Activated CD4-positive, alpha-beta memory T cell treated with anti-CD3 and anti-CD28 coated beads for 36 hours (primary cell): ENCODE data around the gene LIPI. TPM values are rescaled to one million over a fixed set of nuclear protein-coding genes. Genes with fewer than 3 reads are reported as not detected.

Source experiments
- CTCF ChIA-PET: fragments of 350-600 bp; sonication (Branson Sonifier 250); formaldehyde crosslinking; loops from one replicate; lab custom pipeline; 2021; ENCODE audit warnings: antibody characterized with exemption, inconsistent platforms; lab: Charles Lee
- POLR2A ChIA-PET: fragments of 350-600 bp; sonication (Branson Sonifier 250); formaldehyde crosslinking; loops from one replicate; lab custom pipeline; 2021; ENCODE audit warnings: antibody characterized with exemption; lab: Charles Lee
- DNase-seq: peaks from one replicate; pipeline ENCODE4 v3.0.0-alpha.2; 2020
- H3K27ac Mint-ChIP-seq: one replicate; pipeline ENCODE4 v1.8.0; 2021; ENCODE audit warnings: mixed read lengths
- H3K27me3 Mint-ChIP-seq: one replicate; pipeline ENCODE4 v1.8.0; 2021; ENCODE audit warnings: mixed read lengths
- H3K36me3 Mint-ChIP-seq: one replicate; pipeline ENCODE4 v1.8.0; 2021; ENCODE audit warnings: mixed read lengths
- H3K4me1 Mint-ChIP-seq: one replicate; pipeline ENCODE4 v1.8.0; 2021; ENCODE audit warnings: low read depth, mixed read lengths
- H3K4me3 Mint-ChIP-seq: one replicate; pipeline ENCODE4 v1.8.0; 2021; ENCODE audit warnings: mild to moderate bottlenecking, mixed read lengths
- H3K9me3 Mint-ChIP-seq: one replicate; pipeline ENCODE4 v1.8.0; 2021; ENCODE audit warnings: mixed read lengths
- intact Hi-C: fragments of 100-400 bp; cut with micrococcal nuclease; formaldehyde crosslinking; loops from one replicate; pipeline ENCODE4 v1.15.1; 2023
- total RNA-seq, 2 experiments: library from RNA; stranded (reverse); gene quantifications; one replicate each; pipeline ENCODE4 v1.2.3, GENCODE V29; 2021

Gene LIPI
- total RNA-seq, result not detected

DNA sequence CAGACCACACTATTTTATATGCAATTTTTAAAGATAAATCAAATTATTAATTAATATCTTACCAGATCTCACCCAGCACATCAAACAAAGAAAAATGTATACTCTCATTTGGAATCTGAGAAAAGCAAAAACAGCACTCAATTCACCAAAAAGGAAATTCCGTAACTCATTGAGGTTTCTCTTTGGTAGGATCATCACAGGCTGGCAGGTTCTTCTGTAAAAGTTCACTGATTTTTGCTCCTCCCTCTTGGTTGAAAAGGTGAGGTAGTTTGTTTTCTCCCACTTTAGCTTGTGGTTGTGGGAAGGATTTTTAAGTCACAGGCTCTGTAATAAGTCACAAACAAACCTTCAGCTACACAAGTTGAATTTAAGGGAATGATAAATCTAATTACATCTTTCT is at the start of gene LIPI:
LIPI (minus strand) TSS at position 218 of the 400 bp plus-strand sequence; CDS start at position 108, 110 bp downstream.
- H3K4me1 Mint-ChIP-seq, result no peaks in the 10 kb centered on the region

GRCh38 chr21:14260174-14260764 is 49.5 kb upstream of the LIPI start:
- CTCF ChIA-PET, result interaction anchor here (0.6 to 2.0 kb wide), 11 partner anchors 9 to 647 kb away, joined by 3 to 8 read pairs (median 3); partner anchors contain the start of gene HSPA13
- Mint-ChIP-seq H3K4me1 (no peaks in the 10 kb centered on the region), H3K27me3 (peaks cover 1% of the 10 kb centered on the region), H3K27ac (no peak overlapping the region), H3K4me3 (no peak overlapping the region), H3K9me3 (no peaks in the 10 kb centered on the region), H3K36me3 (no peaks in the 10 kb centered on the region)
- POLR2A ChIA-PET, result no interaction called here
- DNase-seq, result no peak
- intact Hi-C loops, result no loop called here

More for the DNA sequence above, at the start of gene LIPI:
- Mint-ChIP-seq H3K4me3 (no peak within 1 kb of the TSS), H3K27ac (no peak within 1 kb of the TSS), H3K9me3 (no peaks in the 10 kb centered on the region), H3K27me3 (peaks cover 8% of the 10 kb centered on the region), H3K36me3 (no peaks in the 10 kb centered on the region)
- CTCF ChIA-PET, result no interaction called here
- intact Hi-C loops, result loop anchor here (10.0 kb wide), 1 partner anchor 56 kb away; no protein-coding TSS in a partner anchor
- DNase-seq, result no peak
- POLR2A ChIA-PET, result no interaction called here

DNA sequence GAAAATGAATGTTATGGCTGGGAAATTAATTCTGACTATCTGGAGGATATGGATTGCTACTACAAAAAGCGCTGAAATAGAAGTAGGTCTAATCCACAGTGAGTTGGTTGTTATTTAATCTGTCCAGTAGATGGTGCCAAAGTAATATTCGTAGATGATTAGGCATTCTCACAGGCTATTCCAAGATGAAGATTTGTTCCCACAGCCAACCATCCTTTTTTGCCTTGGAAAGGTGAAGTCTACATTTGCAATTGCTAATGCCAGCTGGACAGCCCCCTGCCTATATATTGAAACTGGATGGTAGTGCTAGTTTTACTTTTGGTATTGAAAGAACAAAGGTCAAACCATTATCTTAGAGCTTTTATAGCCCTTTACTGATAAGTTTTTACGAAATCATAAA is 49.0 kb upstream of the LIPI start:
- no peak overlapping the region for H3K4me3 Mint-ChIP-seq
- intact Hi-C loops, result loop anchor here (1.0 to 10.0 kb wide), 6 partner anchors 123 to 1333 kb away; partner anchors contain the start of gene HSPA13
- no peaks in the 10 kb centered on the region for H3K36me3 Mint-ChIP-seq
- no peak for DNase-seq
- no peaks in the 10 kb centered on the region for H3K4me1 Mint-ChIP-seq
- peaks cover 1% of the 10 kb centered on the region for H3K27me3 Mint-ChIP-seq
- H3K27ac Mint-ChIP-seq, result no peak overlapping the region
- H3K9me3 Mint-ChIP-seq, result no peaks in the 10 kb centered on the region
- ChIA-PET POLR2A (no interaction called here), CTCF (interaction anchor here (0.6 to 2.0 kb wide), 12 partner anchors 8 to 648 kb away, joined by 3 to 8 read pairs (median 3); partner anchors contain the start of gene HSPA13)

- intact Hi-C loops, result loop anchor here (10.0 kb wide), 1 partner anchor 613 kb away; no protein-coding TSS in a partner anchor
- ChIA-PET POLR2A (no interaction called here), CTCF (interaction anchor here (0.6 to 0.9 kb wide), 2 partner anchors 8 to 556 kb away, joined by 3 read pairs; no protein-coding TSS in a partner anchor)
- Mint-ChIP-seq H3K27me3 (peaks cover 8% of the 10 kb centered on the region), H3K4me3 (no peak overlapping the region), H3K36me3 (no peaks in the 10 kb centered on the region), H3K4me1 (peaks cover 4% of the 10 kb centered on the region), H3K27ac (no peak overlapping the region), H3K9me3 (peaks cover 4% of the 10 kb centered on the region)
- DNase-seq, result no peak
These were observed 40.6 kb upstream of the LIPI start for GRCh38 chr21:14251336-14251735.

GRCh38 chr21:14245711-14246110 is 35.0 kb upstream of the LIPI start:
- Mint-ChIP-seq H3K4me1 (peaks cover 3% of the 10 kb centered on the region), H3K27me3 (peaks cover 6% of the 10 kb centered on the region), H3K4me3 (no peak overlapping the region), H3K9me3 (peaks cover 4% of the 10 kb centered on the region), H3K27ac (no peak overlapping the region), H3K36me3 (no peaks in the 10 kb centered on the region)
- CTCF ChIA-PET, result interaction anchor here (1.2 to 2.4 kb wide), 3 partner anchors 9 to 13 kb away, joined by 5 to 16 read pairs (median 7); no protein-coding TSS in a partner anchor
- intact Hi-C loops, result no loop called here
- POLR2A ChIA-PET, result no interaction called here
- no peak for DNase-seq

DNA sequence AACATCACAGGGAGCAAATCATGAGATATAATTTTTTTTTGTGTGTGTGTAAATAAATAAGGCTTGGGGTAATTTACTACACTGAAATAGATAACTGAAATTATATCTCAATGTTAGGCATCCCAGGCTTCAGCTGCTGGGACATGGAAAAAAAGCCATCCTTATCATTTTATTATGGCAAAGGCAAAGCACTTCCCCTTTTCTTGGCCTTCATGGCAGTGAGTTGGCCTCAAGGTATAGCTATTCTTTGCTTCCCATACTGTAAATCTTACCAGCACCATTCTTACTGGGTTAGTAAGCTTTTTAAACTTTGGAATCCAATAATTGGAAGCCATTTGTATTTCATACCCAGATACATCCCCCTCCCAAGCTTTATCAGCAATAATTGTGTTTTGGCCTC is 34.2 kb upstream of the LIPI start:
- no peaks in the 10 kb centered on the region for H3K36me3 Mint-ChIP-seq
- no peak overlapping the region for H3K4me3 Mint-ChIP-seq
- H3K9me3 Mint-ChIP-seq, result peaks cover 2% of the 10 kb centered on the region
- DNase-seq, result no peak
- H3K27ac Mint-ChIP-seq, result no peak overlapping the region
- peaks cover 3% of the 10 kb centered on the region for H3K4me1 Mint-ChIP-seq
- CTCF ChIA-PET, result interaction anchor here (1.4 to 2.4 kb wide), 2 partner anchors 9 to 13 kb away, joined by 5 to 16 read pairs; no protein-coding TSS in a partner anchor
- intact Hi-C loops, result no loop called here
- POLR2A ChIA-PET, result no interaction called here
- peaks cover 6% of the 10 kb centered on the region for H3K27me3 Mint-ChIP-seq

DNA sequence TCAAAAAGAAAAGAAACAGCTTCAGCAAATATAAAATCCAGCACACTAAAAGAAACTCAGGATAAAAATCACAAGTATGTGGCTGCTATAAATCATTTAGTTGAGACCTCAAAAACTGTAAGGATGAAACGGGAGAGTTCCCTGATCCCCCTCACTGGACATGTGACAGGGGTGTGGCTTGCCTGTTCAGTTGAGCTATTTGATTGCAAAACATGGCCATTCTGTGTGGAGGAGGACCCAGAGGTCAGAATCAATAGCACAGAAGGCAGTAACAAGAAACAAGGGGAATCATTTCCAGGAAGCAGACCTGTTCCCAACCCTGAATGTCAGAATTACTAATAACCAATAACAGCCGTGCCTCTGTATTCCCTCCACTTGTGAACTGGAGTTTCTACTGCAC is 33.1 kb upstream of the LIPI start:
- intact Hi-C loops, result no loop called here
- Mint-ChIP-seq H3K27ac (no peak overlapping the region), H3K9me3 (no peaks in the 10 kb centered on the region), H3K27me3 (peaks cover 6% of the 10 kb centered on the region), H3K4me3 (no peak overlapping the region), H3K4me1 (peaks cover 3% of the 10 kb centered on the region), H3K36me3 (no peaks in the 10 kb centered on the region)
- CTCF ChIA-PET, result interaction anchor here (0.6 to 2.4 kb wide), 4 partner anchors 9 to 1348 kb away, joined by 3 to 16 read pairs (median 4); no protein-coding TSS in a partner anchor
- POLR2A ChIA-PET, result no interaction called here
- no peak for DNase-seq

- ChIA-PET POLR2A (no interaction called here), CTCF (interaction anchor here (0.6 to 1.2 kb wide), 3 partner anchors 10 to 1348 kb away, joined by 3 to 4 read pairs (median 3); no protein-coding TSS in a partner anchor)
- no peak overlapping the region for H3K27ac Mint-ChIP-seq
These were observed 32.7 kb upstream of the LIPI start for GRCh38 chr21:14243461-14243860.

GRCh38 chr21:14241297-14241696 is 30.5 kb upstream of the LIPI start:
- ChIA-PET CTCF (interaction anchor here (2.0 kb wide), 1 partner anchor 12 kb away, joined by 7 read pairs; no protein-coding TSS in a partner anchor), POLR2A (no interaction called here)
- no peak for DNase-seq
- no peaks in the 10 kb centered on the region for H3K27me3 Mint-ChIP-seq
- peaks cover 3% of the 10 kb centered on the region for H3K4me1 Mint-ChIP-seq
- H3K36me3 Mint-ChIP-seq, result no peaks in the 10 kb centered on the region
- no peaks in the 10 kb centered on the region for H3K9me3 Mint-ChIP-seq
- H3K27ac Mint-ChIP-seq, result no peak overlapping the region
- intact Hi-C loops, result no loop called here
- H3K4me3 Mint-ChIP-seq, result no peak overlapping the region

More at GRCh38 chr21:14243461-14243860, 32.7 kb upstream of the LIPI start:
- intact Hi-C loops, result no loop called here
- no peak for DNase-seq
- Mint-ChIP-seq H3K4me1 (peaks cover 3% of the 10 kb centered on the region), H3K36me3 (no peaks in the 10 kb centered on the region), H3K9me3 (no peaks in the 10 kb centered on the region), H3K4me3 (no peak overlapping the region), H3K27me3 (peaks cover 6% of the 10 kb centered on the region)

DNA sequence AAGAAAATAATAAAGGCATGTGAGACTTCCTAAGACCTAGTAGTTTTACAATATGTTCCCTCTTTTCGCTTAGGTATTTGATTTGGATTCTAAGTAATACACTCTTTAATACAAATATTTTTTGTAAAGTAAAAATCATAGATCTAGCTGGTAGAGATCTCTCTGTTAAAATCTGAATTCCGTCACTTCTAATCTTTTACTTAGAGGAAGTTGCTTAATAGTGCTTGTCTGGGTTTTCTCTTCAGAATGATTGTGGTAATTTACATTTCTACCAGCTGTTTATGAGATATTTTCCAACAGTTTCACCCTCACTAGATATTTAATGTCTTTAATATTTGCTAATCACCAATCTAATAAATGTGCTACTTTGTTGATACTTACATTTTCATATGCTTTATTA is 28.5 kb upstream of the LIPI start:
- POLR2A ChIA-PET, result no interaction called here
- H3K9me3 Mint-ChIP-seq, result no peaks in the 10 kb centered on the region
- H3K4me1 Mint-ChIP-seq, result peaks cover 3% of the 10 kb centered on the region
- no peak overlapping the region for H3K4me3 Mint-ChIP-seq
- H3K27me3 Mint-ChIP-seq, result peaks cover 3% of the 10 kb centered on the region
- intact Hi-C loops, result no loop called here
- no peak overlapping the region for H3K27ac Mint-ChIP-seq
- CTCF ChIA-PET, result interaction anchor here (0.6 to 1.9 kb wide), 2 partner anchors 14 to 1694 kb away, joined by 3 to 7 read pairs; no protein-coding TSS in a partner anchor
- no peak for DNase-seq
- no peaks in the 10 kb centered on the region for H3K36me3 Mint-ChIP-seq

DNA sequence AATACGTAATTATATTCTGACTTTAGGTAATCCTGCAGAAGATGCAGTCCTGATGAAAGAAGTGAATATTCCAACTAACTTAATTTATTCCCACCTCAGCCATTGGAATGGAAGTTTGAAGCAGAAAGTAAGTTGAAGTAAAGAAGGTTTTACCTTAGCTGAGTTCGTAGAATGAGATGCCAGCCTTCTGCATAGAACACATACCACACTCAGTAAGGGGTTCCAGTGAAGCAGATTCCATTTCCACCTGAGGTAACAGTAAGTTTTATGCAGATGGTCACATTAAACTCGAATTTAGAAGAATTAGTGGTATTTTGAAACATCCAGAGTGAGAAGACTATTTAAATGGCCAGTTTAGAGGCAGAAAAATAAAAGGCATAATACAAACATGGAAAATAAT is 25.4 kb upstream of the LIPI start:
- peaks cover under 1% of the 10 kb centered on the region for H3K4me1 Mint-ChIP-seq
- H3K36me3 Mint-ChIP-seq, result no peaks in the 10 kb centered on the region
- POLR2A ChIA-PET, result no interaction called here

GRCh38 chr21:14235101-14235500 is 24.3 kb upstream of the LIPI start:
- H3K36me3 Mint-ChIP-seq, result peaks cover 2% of the 10 kb centered on the region
- no peak overlapping the region for H3K4me3 Mint-ChIP-seq
- no peak for DNase-seq
- H3K27me3 Mint-ChIP-seq, result peaks cover 3% of the 10 kb centered on the region
- no peaks in the 10 kb centered on the region for H3K4me1 Mint-ChIP-seq
- H3K9me3 Mint-ChIP-seq, result peaks cover 6% of the 10 kb centered on the region
- intact Hi-C loops, result no loop called here
- CTCF ChIA-PET, result no interaction called here
- POLR2A ChIA-PET, result no interaction called here
- no peak overlapping the region for H3K27ac Mint-ChIP-seq

More for the DNA sequence above, 25.4 kb upstream of the LIPI start:
- intact Hi-C loops, result no loop called here
- CTCF ChIA-PET, result no interaction called here
- no peak for DNase-seq
- H3K27me3 Mint-ChIP-seq, result peaks cover 3% of the 10 kb centered on the region
- no peak overlapping the region for H3K27ac Mint-ChIP-seq
- no peak overlapping the region for H3K4me3 Mint-ChIP-seq
- no peaks in the 10 kb centered on the region for H3K9me3 Mint-ChIP-seq
